Activated T-helper 2 cell treated with anti-CD3 and anti-CD28 coated beads, Interferon-gamma antibody, Interleukin-2, Interleukin-4, amounts not matched to agents 10 μg/mL and 5 μg/mL and 100 μg/mL, durations not matched to agents 14 hours and 24 hours and 36 hours (primary cell): ENCODE data around the gene DUSP22. TPM values are rescaled to one million over a fixed set of nuclear protein-coding genes. Genes with fewer than 3 reads are reported as not detected.

Experiments
- DNase-seq: peaks from one replicate; pipeline ENCODE4 v3.0.0; 2021; ENCODE audit warnings: low spot score
- H3K27ac Mint-ChIP-seq: one replicate; pipeline ENCODE4 v1.8.0; 2021; ENCODE audit warnings: mixed read lengths
- H3K27me3 Mint-ChIP-seq: one replicate; pipeline ENCODE4 v1.8.0; 2021; ENCODE audit warnings: low read depth, mixed read lengths
- H3K36me3 Mint-ChIP-seq: one replicate; pipeline ENCODE4 v1.8.0; 2021; ENCODE audit warnings: low read depth, mixed read lengths
- H3K4me1 Mint-ChIP-seq: one replicate; pipeline ENCODE4 v1.8.0; 2021; ENCODE audit warnings: low read depth, mixed read lengths
- H3K4me3 Mint-ChIP-seq: one replicate; pipeline ENCODE4 v1.8.0; 2021; ENCODE audit warnings: low read depth, mild to moderate bottlenecking, moderate library complexity, mixed read lengths
- H3K9me3 Mint-ChIP-seq: one replicate; pipeline ENCODE4 v1.8.0; 2021; ENCODE audit warnings: mixed read lengths
- intact Hi-C: fragments of 100-400 bp; cut with micrococcal nuclease; formaldehyde crosslinking; loops from one replicate; pipeline ENCODE4 v1.15.1; 2023
- total RNA-seq: library from RNA; stranded (reverse); gene quantifications from 2 replicates; pipeline ENCODE4 v1.2.3, GENCODE V29; 2022

DUSP22 gene
- total RNA-seq, 1 donor from 2014 or later, result 27.5 TPM

- intact Hi-C loops, result no loop called here
- Mint-ChIP-seq H3K27ac (no peak overlapping the region), H3K27me3 (no peaks in the 10 kb centered on the region), H3K36me3 (peaks cover 25% of the 10 kb centered on the region), H3K9me3 (no peaks in the 10 kb centered on the region), H3K4me3 (no peak overlapping the region), H3K4me1 (peaks cover 39% of the 10 kb centered on the region)
- no peak for DNase-seq
Observed at GRCh38 chr6:313087-313486, 20.8 kb downstream of the DUSP22 start.

GRCh38 chr6:313917-314316 is 21.6 kb downstream of the DUSP22 start:
- intact Hi-C loops, result no loop called here
- Mint-ChIP-seq H3K4me1 (peaks cover 41% of the 10 kb centered on the region), H3K9me3 (no peaks in the 10 kb centered on the region), H3K4me3 (no peak overlapping the region), H3K27me3 (no peaks in the 10 kb centered on the region), H3K36me3 (peaks cover 23% of the 10 kb centered on the region), H3K27ac (no peak overlapping the region)
- no peak for DNase-seq

DNA sequence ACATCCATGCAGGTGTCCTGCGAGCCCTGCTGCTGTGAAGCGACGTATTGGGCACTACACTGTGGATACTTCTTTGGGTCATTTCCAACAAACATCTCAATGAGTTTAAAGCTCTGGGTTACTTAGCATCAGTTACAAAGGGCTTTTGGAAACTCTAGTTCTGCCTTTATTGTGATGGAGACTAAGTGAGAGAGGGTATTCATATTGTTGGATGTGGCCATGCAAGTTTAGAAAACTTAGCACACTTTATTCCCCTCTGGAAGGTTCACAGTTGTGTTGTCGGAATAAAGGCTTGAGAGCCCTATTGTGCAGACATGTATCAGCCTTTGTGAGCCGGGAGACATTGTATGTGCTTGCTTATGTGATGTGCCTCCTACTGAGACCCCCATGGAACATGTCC is 22.1 kb downstream of the DUSP22 start:
- Mint-ChIP-seq H3K4me1 (peaks cover 40% of the 10 kb centered on the region), H3K27me3 (no peaks in the 10 kb centered on the region), H3K27ac (no peak overlapping the region), H3K36me3 (peaks cover 26% of the 10 kb centered on the region), H3K4me3 (no peak overlapping the region), H3K9me3 (no peaks in the 10 kb centered on the region)
- intact Hi-C loops, result no loop called here
- DNase-seq, result no peak

DNA sequence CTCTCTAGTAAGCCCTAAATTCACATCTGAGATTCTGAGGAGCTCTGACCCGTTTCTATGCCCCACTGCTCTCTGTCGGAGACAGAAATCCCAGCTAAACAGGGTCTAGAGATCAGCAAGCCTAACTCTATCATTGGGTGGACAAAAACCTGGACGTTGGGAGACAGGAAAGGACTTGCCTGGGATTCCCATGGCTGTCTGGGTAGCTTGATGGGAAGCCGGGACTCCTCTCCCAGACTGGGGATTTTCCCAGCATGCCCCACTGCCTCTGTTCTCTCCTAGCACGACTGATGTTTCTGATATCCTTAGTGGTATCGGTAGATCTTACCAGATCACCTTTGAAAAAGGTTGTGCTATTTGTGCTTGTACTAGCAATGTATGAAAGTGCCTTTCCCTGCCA is 22.9 kb downstream of the DUSP22 start:
- H3K4me1 Mint-ChIP-seq, result peaks cover 40% of the 10 kb centered on the region
- no peaks in the 10 kb centered on the region for H3K9me3 Mint-ChIP-seq
- peaks cover 26% of the 10 kb centered on the region for H3K36me3 Mint-ChIP-seq
- H3K27me3 Mint-ChIP-seq, result no peaks in the 10 kb centered on the region
- H3K4me3 Mint-ChIP-seq, result no peak overlapping the region
- H3K27ac Mint-ChIP-seq, result no peak overlapping the region
- DNase-seq, result no peak
- intact Hi-C loops, result no loop called here

- H3K4me1 Mint-ChIP-seq, result peaks cover 36% of the 10 kb centered on the region
- H3K4me3 Mint-ChIP-seq, result no peak overlapping the region
- peaks cover 26% of the 10 kb centered on the region for H3K36me3 Mint-ChIP-seq
- no peaks in the 10 kb centered on the region for H3K27me3 Mint-ChIP-seq
- intact Hi-C loops, result no loop called here
- H3K9me3 Mint-ChIP-seq, result no peaks in the 10 kb centered on the region
- H3K27ac Mint-ChIP-seq, result no peak overlapping the region
- no peak for DNase-seq
Observed at GRCh38 chr6:315921-316752, 23.9 kb downstream of the DUSP22 start.

DNA sequence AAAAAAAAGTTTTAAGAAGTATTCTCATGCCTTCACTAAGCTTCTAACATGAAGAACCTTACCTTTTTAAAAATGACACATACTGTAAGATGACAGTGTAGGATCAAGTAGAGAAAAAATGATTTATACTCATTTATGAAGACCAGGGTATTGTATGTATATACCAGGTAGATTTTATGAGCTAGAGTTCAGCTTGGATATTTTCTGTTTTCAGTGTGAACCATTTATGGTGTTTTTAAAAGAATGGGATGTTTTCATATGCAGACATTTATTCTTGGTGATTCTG is 24.4 kb downstream of the DUSP22 start:
- intact Hi-C loops, result no loop called here
- Mint-ChIP-seq H3K27ac (no peak overlapping the region), H3K4me3 (no peak overlapping the region), H3K36me3 (peaks cover 25% of the 10 kb centered on the region), H3K9me3 (no peaks in the 10 kb centered on the region), H3K27me3 (no peaks in the 10 kb centered on the region), H3K4me1 (peaks cover 34% of the 10 kb centered on the region)
- no peak for DNase-seq

DNA sequence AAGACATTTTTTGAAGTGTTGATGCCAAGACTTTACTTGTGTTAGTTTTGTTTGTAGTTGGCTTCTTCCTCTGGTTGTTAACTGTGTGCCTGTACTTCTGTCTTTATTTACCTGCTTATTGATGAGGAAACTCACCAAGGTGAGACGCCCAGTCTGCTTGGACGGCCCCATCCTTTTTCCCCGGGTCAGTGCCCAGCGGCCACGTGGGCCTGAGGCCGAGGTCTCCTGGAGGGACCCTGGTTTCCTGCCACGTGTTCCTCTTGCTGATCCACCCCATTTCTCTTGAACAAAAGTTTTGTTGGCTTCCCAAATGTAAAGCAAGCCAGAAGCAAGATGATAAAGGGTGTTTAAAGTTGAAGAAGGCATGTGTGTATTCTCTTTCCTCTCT is 24.8 kb downstream of the DUSP22 start:
- H3K4me1 Mint-ChIP-seq, result peaks cover 30% of the 10 kb centered on the region
- no peaks in the 10 kb centered on the region for H3K27me3 Mint-ChIP-seq
- intact Hi-C loops, result no loop called here
- no peak for DNase-seq
- H3K36me3 Mint-ChIP-seq, result peaks cover 21% of the 10 kb centered on the region
- H3K9me3 Mint-ChIP-seq, result no peaks in the 10 kb centered on the region
- H3K4me3 Mint-ChIP-seq, result no peak overlapping the region
- H3K27ac Mint-ChIP-seq, result no peak overlapping the region

DNA sequence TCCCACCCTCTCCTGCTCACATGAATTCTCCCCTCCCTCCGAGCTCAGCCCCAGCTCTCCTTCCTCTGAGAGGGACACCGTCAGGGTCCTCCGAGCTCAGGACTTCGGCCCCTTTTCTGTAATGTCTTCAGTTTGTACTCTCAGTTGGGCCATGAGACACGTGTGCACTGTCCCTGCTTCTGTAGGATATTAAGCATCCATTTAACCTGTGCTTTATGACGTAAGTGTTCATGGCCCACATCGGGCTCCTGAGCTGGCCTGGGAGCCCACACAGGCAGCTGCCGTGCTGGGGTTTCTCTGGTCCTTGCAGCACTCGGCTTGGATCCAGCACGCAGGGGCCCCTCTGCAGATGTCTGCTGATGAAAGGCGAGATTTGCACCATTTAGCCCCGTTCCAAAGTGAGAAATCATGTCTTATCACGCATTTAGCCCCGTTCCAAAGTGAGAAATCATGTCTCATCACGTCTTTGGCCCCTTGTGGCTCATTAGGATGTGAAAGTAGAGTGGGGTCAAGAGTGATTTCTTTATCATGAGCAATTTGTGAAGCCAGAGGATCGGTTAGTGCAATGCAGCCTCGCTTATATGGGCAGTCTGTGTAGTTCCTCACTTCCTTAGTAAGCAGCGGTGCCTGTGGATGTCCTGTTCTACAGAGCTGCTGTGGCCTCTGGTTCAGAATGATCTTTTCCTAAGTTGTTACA is 25.3 kb downstream of the DUSP22 start:
- H3K27ac Mint-ChIP-seq, result no peak overlapping the region
- intact Hi-C loops, result no loop called here
- no peaks in the 10 kb centered on the region for H3K9me3 Mint-ChIP-seq
- H3K36me3 Mint-ChIP-seq, result peaks cover 17% of the 10 kb centered on the region
- peaks cover 26% of the 10 kb centered on the region for H3K4me1 Mint-ChIP-seq
- no peaks in the 10 kb centered on the region for H3K27me3 Mint-ChIP-seq
- H3K4me3 Mint-ChIP-seq, result no peak overlapping the region
- DNase-seq, result no peak

DNA sequence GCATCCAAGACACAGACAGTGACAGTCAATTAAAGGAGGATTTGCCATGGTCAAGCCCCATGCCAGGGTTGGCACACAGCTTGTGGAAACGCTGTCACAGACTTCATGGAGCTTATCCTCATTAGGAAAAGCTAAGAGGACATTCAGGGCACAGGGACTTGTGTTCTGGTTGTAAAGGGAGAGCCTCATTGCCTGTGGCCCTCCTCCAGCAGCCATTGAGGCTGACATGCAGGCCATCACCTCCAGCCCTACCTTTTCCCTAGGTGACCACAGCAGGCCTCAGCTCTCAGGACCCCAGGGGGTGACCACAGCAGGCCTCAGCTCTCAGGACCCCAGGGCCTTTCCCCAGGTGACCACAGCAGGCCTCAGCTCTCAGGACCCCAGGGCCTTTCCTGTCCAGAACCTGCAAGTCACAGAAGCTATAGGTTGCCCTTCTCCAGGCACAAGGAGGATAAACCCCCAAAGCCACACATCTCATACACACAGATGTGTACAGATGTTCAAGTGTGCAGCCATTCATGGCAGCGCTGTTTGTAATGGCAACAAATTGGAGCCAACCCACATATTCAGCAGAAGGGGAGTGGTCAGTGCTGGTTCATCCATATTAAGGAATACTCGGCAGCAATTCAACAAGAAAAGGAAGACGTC is 26.1 kb downstream of the DUSP22 start:
- intact Hi-C loops, result no loop called here
- H3K4me3 Mint-ChIP-seq, result no peak overlapping the region
- DNase-seq, result no peak

GRCh38 chr6:319177-320131 is 27.2 kb downstream of the DUSP22 start:
- Mint-ChIP-seq H3K4me1 (peaks cover 19% of the 10 kb centered on the region), H3K9me3 (no peaks in the 10 kb centered on the region), H3K27me3 (no peaks in the 10 kb centered on the region), H3K4me3 (no peak overlapping the region), H3K36me3 (peaks cover 15% of the 10 kb centered on the region), H3K27ac (no peak overlapping the region)
- no peak for DNase-seq
- intact Hi-C loops, result no loop called here

More for the DNA sequence above, 26.1 kb downstream of the DUSP22 start:
- H3K27me3 Mint-ChIP-seq, result no peaks in the 10 kb centered on the region
- H3K27ac Mint-ChIP-seq, result no peak overlapping the region
- no peaks in the 10 kb centered on the region for H3K9me3 Mint-ChIP-seq
- H3K36me3 Mint-ChIP-seq, result peaks cover 15% of the 10 kb centered on the region
- H3K4me1 Mint-ChIP-seq, result peaks cover 20% of the 10 kb centered on the region

DNA sequence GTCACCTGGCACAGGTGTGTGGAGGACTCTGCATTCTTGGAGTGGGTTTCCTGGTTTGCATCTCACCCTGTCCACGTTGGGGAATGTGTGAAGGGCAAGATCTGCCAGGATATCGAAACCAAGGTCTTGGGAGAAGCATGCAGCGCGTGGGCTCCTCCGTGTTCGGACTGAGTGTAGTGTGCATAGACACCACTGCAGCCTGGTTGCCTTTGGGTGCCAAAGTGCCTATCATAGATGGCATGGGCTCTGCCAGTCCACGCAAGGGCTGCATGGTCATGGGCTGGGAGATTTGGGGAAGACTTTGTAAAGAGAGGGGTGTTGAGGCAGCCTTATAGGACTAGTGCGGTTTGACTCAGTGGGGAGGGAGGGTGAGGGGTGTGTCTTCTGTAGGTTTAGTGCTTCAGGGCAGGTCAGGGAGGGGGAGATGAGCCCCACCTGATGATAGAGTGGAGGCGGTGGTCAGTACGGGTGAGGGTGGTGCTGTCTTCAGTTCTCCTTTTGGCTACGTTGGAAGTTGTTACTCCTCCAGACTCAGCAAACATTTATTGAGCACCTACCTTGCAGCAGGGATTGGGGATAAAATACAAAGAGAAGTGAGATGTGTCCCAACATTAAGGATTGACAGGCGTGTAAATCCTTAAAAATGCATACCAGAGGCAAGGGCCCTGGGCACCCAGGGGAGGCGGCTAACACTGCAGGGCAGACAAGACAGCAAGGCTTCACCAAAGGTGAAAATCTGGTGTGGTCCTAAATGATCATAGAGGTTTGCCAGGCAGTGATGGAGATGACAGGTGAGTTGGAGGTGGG is 28.3 kb downstream of the DUSP22 start:
- H3K4me3 Mint-ChIP-seq, result no peak overlapping the region
- intact Hi-C loops, result no loop called here
- H3K36me3 Mint-ChIP-seq, result peaks cover 13% of the 10 kb centered on the region
- H3K27me3 Mint-ChIP-seq, result no peaks in the 10 kb centered on the region
- no peaks in the 10 kb centered on the region for H3K9me3 Mint-ChIP-seq
- H3K4me1 Mint-ChIP-seq, result peaks cover 19% of the 10 kb centered on the region
- DNase-seq, result no peak
- no peak overlapping the region for H3K27ac Mint-ChIP-seq

GRCh38 chr6:321158-321438 is 28.8 kb downstream of the DUSP22 start:
- H3K27me3 Mint-ChIP-seq, result no peaks in the 10 kb centered on the region
- peaks cover 10% of the 10 kb centered on the region for H3K36me3 Mint-ChIP-seq
- H3K4me3 Mint-ChIP-seq, result no peak overlapping the region
- H3K4me1 Mint-ChIP-seq, result peaks cover 15% of the 10 kb centered on the region
- H3K9me3 Mint-ChIP-seq, result no peaks in the 10 kb centered on the region
- no peak for DNase-seq
- intact Hi-C loops, result no loop called here
- H3K27ac Mint-ChIP-seq, result no peak overlapping the region
